ENCODE data around the gene KCNIP1. TPM values are rescaled to one million over a fixed set of nuclear protein-coding genes. Genes with fewer than 3 reads are reported as not detected.

KCNIP1 gene
- total and polyA plus RNA-seq, 10 of the 15 experiments (the other 5 are each of a cell fraction or from before 2014, with no cell fraction given): not detected

DNA sequence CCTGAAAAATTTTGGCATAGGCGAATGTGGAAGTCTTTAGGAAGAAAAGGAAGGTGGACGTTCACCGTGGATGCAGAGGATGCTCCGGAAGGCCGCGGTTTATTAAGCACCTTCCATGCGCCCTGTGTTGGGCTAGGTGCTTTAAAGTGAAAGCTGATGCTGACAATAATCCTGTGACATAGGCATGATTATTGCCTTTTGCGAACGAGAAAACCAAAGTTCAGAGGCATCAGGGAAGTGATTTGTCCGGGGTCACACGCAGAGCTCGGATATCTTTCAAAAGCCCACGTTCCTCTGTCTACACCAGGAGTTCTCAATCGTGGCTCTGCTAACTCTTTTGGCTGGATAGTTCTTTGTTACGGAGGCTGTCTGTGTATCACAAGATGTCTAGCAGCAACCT is 267.7 kb downstream of the KCNIP1 start (continued):
- no peak for TF ChIP-seq RB1 (IDR thresholded peaks at IDR 0.05; ENCODE audit: borderline replicate concordance)
- TF ChIP-seq, protein P1, sequence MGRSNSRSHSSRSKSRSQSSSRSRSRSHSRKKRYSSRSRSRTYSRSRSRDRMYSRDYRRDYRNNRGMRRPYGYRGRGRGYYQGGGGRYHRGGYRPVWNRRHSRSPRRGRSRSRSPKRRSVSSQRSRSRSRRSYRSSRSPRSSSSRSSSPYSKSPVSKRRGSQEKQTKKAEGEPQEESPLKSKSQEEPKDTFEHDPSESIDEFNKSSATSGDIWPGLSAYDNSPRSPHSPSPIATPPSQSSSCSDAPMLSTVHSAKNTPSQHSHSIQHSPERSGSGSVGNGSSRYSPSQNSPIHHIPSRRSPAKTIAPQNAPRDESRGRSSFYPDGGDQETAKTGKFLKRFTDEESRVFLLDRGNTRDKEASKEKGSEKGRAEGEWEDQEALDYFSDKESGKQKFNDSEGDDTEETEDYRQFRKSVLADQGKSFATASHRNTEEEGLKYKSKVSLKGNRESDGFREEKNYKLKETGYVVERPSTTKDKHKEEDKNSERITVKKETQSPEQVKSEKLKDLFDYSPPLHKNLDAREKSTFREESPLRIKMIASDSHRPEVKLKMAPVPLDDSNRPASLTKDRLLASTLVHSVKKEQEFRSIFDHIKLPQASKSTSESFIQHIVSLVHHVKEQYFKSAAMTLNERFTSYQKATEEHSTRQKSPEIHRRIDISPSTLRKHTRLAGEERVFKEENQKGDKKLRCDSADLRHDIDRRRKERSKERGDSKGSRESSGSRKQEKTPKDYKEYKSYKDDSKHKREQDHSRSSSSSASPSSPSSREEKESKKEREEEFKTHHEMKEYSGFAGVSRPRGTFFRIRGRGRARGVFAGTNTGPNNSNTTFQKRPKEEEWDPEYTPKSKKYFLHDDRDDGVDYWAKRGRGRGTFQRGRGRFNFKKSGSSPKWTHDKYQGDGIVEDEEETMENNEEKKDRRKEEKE (IDR thresholded peaks at IDR 0.05): no peak
- TF ChIP-seq, protein P2, sequence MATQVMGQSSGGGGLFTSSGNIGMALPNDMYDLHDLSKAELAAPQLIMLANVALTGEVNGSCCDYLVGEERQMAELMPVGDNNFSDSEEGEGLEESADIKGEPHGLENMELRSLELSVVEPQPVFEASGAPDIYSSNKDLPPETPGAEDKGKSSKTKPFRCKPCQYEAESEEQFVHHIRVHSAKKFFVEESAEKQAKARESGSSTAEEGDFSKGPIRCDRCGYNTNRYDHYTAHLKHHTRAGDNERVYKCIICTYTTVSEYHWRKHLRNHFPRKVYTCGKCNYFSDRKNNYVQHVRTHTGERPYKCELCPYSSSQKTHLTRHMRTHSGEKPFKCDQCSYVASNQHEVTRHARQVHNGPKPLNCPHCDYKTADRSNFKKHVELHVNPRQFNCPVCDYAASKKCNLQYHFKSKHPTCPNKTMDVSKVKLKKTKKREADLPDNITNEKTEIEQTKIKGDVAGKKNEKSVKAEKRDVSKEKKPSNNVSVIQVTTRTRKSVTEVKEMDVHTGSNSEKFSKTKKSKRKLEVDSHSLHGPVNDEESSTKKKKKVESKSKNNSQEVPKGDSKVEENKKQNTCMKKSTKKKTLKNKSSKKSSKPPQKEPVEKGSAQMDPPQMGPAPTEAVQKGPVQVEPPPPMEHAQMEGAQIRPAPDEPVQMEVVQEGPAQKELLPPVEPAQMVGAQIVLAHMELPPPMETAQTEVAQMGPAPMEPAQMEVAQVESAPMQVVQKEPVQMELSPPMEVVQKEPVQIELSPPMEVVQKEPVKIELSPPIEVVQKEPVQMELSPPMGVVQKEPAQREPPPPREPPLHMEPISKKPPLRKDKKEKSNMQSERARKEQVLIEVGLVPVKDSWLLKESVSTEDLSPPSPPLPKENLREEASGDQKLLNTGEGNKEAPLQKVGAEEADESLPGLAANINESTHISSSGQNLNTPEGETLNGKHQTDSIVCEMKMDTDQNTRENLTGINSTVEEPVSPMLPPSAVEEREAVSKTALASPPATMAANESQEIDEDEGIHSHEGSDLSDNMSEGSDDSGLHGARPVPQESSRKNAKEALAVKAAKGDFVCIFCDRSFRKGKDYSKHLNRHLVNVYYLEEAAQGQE (IDR thresholded peaks at IDR 0.05; ENCODE audit: low read depth, low read length): no peak

DNA sequence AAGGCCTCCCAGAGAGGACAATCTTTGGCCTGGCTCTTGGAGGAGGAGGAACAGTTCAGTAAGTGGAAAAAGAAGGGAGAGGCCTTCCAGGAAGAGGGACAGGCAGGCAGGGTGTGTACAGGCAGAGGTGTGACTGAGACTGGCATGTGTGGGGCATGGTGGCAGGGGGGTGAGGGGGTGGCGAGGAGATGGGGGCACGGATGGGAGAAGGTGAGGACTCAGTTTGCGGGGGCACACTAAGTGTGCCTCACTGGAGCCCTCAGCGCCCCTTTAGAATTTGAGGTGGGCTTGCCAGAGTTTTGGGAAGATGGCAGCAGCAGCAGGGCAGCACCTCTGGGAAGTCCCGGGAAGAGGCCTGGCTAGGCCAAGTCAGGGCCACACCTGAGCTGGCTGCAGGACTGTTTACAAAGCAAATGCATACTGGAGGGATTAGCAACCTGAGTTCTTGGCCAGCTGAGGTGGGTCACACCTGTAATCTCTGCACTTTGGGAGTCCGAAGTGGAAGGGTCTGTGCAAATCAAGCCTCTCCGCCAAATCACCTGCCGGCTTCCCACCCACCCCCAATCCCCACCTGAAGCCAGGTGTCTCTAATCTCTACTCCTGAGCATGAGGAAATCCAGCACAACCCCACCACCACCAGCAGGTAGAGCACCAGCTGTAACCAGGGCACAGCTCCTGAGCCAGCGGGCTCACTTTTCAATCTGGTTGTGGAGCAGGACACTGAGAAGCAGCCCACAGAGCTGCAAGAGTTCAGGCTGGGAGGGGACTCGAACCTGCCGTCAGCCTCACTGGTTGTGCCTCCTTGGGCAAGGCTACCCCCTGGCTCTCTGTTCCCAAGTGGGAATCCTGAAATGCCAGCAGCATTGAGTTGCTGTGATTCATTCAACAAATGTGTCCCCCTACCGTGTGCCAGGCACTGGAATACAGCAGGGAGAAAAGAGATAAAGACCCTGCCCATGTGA is 269.5 kb downstream of the KCNIP1 start:
- RAD21 ChIA-PET (ENCODE audit: unreplicated experiment): no interaction called here
- WGBS (ENCODE audit: insufficient coverage, insufficient replicate concordance, low lambda C conversion rate, missing lambda C conversion rate): 71% methylated on average over 11 of the region's 12 CpGs
- DNase-seq (ENCODE audit: low read depth, low spot score) (no peak), ATAC-seq (no peak), FAIRE-seq (no peak)
- CTCF ChIA-PET: no interaction called here
- no peaks in the 10 kb centered on the region for H3K9me3 ChIP-seq (replicated peaks; ENCODE audit: control insufficient read depth, insufficient read depth, low read length)
- H3K4me1 ChIP-seq (ENCODE audit: control insufficient read depth, insufficient read depth, low read length): peaks cover 8% of the 10 kb centered on the region
- POLR2A ChIA-PET: no interaction called here
- no peak overlapping the region for H2AFZ ChIP-seq (ENCODE audit: control insufficient read depth, low read depth, low read length)
- H3K27me3 ChIP-seq (replicated peaks in 1 of 2; ENCODE audit: control insufficient read depth in 2 of 2, insufficient read depth in 2 of 2, low read length in 1 of 2): no peaks in the 10 kb centered on the region
- in situ Hi-C loops (cut with MboI): no loop called here
- intact Hi-C loops (cut with micrococcal nuclease; ENCODE audit: unreplicated experiment): no loop called here
- no peak overlapping the region for H3K4me2 ChIP-seq (ENCODE audit: control insufficient read depth, insufficient read depth)
- SMC1A ChIA-PET (ENCODE audit: uncharacterized antibody, unreplicated experiment): no interaction called here
- no peak overlapping the region for H3K4me3 ChIP-seq
- no peaks in the 10 kb centered on the region for H3K36me3 ChIP-seq (ENCODE audit: control insufficient read depth in 2 of 2, insufficient read depth in 2 of 2, low read length in 1 of 2)
- H3K27ac ChIP-seq (ENCODE audit: control insufficient read depth, insufficient read depth): no peak overlapping the region
- no peaks in the 10 kb centered on the region for H4K20me1 ChIP-seq (ENCODE audit: control insufficient read depth, insufficient read depth)
- H3K9ac ChIP-seq (ENCODE audit: control insufficient read depth, insufficient read depth, low read length): no peak overlapping the region
- TF ChIP-seq BCL11A (IDR thresholded peaks at IDR 0.05; ENCODE audit: low read depth, low read length) (no peak), TBL1XR1 (IDR thresholded peaks at IDR 0.05; ENCODE audit: low read depth, low read length) (no peak), MYB (IDR thresholded peaks at IDR 0.05; ENCODE audit: borderline replicate concordance, low read depth, low read length) (no peak), CHD1 (IDR thresholded peaks at IDR 0.05; ENCODE audit: low read depth, low read length) (no peak), HDGF (IDR thresholded peaks at IDR 0.05) (no peak), NFIC (IDR thresholded peaks at IDR 0.05; ENCODE audit: low read depth, low read length) (no peak)
- TF ChIP-seq, protein P3, sequence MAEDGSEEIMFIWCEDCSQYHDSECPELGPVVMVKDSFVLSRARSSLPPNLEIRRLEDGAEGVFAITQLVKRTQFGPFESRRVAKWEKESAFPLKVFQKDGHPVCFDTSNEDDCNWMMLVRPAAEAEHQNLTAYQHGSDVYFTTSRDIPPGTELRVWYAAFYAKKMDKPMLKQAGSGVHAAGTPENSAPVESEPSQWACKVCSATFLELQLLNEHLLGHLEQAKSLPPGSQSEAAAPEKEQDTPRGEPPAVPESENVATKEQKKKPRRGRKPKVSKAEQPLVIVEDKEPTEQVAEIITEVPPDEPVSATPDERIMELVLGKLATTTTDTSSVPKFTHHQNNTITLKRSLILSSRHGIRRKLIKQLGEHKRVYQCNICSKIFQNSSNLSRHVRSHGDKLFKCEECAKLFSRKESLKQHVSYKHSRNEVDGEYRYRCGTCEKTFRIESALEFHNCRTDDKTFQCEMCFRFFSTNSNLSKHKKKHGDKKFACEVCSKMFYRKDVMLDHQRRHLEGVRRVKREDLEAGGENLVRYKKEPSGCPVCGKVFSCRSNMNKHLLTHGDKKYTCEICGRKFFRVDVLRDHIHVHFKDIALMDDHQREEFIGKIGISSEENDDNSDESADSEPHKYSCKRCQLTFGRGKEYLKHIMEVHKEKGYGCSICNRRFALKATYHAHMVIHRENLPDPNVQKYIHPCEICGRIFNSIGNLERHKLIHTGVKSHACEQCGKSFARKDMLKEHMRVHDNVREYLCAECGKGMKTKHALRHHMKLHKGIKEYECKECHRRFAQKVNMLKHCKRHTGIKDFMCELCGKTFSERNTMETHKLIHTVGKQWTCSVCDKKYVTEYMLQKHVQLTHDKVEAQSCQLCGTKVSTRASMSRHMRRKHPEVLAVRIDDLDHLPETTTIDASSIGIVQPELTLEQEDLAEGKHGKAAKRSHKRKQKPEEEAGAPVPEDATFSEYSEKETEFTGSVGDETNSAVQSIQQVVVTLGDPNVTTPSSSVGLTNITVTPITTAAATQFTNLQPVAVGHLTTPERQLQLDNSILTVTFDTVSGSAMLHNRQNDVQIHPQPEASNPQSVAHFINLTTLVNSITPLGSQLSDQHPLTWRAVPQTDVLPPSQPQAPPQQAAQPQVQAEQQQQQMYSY (CRISPR knock-in tag; IDR thresholded peaks at IDR 0.05): no peak
- no TSS peak for BruUV-seq (replicated peaks)
- H3K79me2 ChIP-seq (ENCODE audit: control insufficient read depth, insufficient read depth, low read length): no peaks in the 10 kb centered on the region

All from GM12878 (cell line).